Type B pancreatic cell (in vitro differentiated cells): ENCODE results near the gene PCDHB14. TPM values are rescaled to one million over a fixed set of nuclear protein-coding genes. Genes with fewer than 3 reads are reported as not detected.
"Not testable (repeated sequence)": the region's sequence is repeated elsewhere in the genome, so short reads cannot be mapped to it uniquely, and the experiment has no call there.

ENCODE experiments used
- DNase-seq: peaks from one replicate; pipeline ENCODE4 v3.0.0; 2021; ENCODE audit warnings: mixed read lengths; ENCODE audit not compliant: unreplicated experiment; ENCODE audit errors: extremely low spot score
- H3K27ac Mint-ChIP-seq: 2 replicates; pipeline ENCODE4 v1.8.0; 2021; ENCODE audit warnings: mild to moderate bottlenecking, mixed read lengths
- H3K27me3 Mint-ChIP-seq: 2 replicates; pipeline ENCODE4 v1.8.0; 2021; ENCODE audit warnings: mixed read lengths
- H3K36me3 Mint-ChIP-seq: 2 replicates; pipeline ENCODE4 v1.8.0; 2021; ENCODE audit warnings: mixed read lengths
- H3K4me1 Mint-ChIP-seq: one replicate; pipeline ENCODE4 v1.8.0; 2021; ENCODE audit warnings: mixed read lengths; ENCODE audit not compliant: unreplicated experiment
- H3K4me3 Mint-ChIP-seq: 2 replicates; pipeline ENCODE4 v1.8.0; 2021; ENCODE audit warnings: mild to moderate bottlenecking, mixed read lengths
- H3K9me3 Mint-ChIP-seq: 2 replicates; pipeline ENCODE4 v1.8.0; 2021; ENCODE audit warnings: mixed read lengths
- total RNA-seq: library from RNA; stranded (reverse); gene quantifications from 2 replicates; pipeline ENCODE4 v1.2.1, GENCODE V29; 2021; ENCODE audit warnings: low replicate concordance
- TF ChIP-seq, protein P1 (sequence below): fragments of 200-600 bp; sonication (generic); conservative IDR thresholded peaks from 2 replicates; pipeline ENCODE4 v1.5.0; 2021; ENCODE audit warnings: antibody characterized with exemption, mild to moderate bottlenecking

PCDHB14 gene
- total RNA-seq, 1 donor from 2014 or later = 3.1 TPM

DNA sequence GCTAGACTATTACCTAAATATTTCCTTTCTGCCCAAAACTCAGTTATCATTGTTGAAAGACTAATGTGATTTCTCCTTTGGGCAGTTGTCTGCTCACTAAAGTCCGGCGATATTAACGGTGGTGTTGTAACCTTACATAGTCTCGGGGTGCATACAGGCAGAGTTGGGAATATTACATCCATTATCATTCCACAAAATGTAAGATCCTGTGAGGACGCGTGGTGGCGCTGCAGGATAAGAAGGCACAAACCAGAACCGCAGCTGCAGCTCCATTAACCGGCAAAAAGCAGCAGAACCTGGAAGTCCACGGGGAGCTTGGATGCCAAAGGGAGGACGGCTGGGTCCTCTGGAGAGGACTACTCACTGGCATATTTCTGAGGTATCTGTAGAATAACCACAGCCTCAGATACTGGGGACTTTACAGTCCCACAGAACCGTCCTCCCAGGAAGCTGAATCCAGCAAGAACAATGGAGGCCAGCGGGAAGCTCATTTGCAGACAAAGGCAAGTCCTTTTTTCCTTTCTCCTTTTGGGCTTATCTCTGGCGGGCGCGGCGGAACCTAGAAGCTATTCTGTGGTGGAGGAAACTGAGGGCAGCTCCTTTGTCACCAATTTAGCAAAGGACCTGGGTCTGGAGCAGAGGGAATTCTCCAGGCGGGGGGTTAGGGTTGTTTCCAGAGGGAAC lies 9.3 kb upstream of the PCDHB14 start, which contains the start of gene PCDHB13:
TSS of gene PCDHB13 (plus strand) at position 264 of the 684 bp plus-strand sequence. CDS start at position 469, 205 bp downstream.
- not testable (repeated sequence) for H3K36me3 Mint-ChIP-seq, H3K27me3 Mint-ChIP-seq, H3K9me3 Mint-ChIP-seq, H3K27ac Mint-ChIP-seq, H3K4me1 Mint-ChIP-seq, DNase-seq
- TF ChIP-seq, protein P1, sequence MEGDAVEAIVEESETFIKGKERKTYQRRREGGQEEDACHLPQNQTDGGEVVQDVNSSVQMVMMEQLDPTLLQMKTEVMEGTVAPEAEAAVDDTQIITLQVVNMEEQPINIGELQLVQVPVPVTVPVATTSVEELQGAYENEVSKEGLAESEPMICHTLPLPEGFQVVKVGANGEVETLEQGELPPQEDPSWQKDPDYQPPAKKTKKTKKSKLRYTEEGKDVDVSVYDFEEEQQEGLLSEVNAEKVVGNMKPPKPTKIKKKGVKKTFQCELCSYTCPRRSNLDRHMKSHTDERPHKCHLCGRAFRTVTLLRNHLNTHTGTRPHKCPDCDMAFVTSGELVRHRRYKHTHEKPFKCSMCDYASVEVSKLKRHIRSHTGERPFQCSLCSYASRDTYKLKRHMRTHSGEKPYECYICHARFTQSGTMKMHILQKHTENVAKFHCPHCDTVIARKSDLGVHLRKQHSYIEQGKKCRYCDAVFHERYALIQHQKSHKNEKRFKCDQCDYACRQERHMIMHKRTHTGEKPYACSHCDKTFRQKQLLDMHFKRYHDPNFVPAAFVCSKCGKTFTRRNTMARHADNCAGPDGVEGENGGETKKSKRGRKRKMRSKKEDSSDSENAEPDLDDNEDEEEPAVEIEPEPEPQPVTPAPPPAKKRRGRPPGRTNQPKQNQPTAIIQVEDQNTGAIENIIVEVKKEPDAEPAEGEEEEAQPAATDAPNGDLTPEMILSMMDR = peak; percentile 48
- H3K4me3 Mint-ChIP-seq = peak within 1 kb of the TSS; percentile 78

DNA sequence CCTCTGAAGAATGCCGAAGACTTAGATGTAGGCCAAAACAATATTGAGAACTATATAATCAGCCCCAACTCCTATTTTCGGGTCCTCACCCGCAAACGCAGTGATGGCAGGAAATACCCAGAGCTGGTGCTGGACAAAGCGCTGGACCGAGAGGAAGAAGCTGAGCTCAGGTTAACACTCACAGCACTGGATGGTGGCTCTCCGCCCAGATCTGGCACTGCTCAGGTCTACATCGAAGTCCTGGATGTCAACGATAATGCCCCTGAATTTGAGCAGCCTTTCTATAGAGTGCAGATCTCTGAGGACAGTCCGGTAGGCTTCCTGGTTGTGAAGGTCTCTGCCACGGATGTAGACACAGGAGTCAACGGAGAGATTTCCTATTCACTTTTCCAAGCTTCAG lies 8.6 kb upstream of the PCDHB14 start:
- H3K36me3 Mint-ChIP-seq, H3K4me1 Mint-ChIP-seq, H3K4me3 Mint-ChIP-seq, DNase-seq, H3K9me3 Mint-ChIP-seq, H3K27me3 Mint-ChIP-seq, H3K27ac Mint-ChIP-seq: not testable (repeated sequence)

DNA sequence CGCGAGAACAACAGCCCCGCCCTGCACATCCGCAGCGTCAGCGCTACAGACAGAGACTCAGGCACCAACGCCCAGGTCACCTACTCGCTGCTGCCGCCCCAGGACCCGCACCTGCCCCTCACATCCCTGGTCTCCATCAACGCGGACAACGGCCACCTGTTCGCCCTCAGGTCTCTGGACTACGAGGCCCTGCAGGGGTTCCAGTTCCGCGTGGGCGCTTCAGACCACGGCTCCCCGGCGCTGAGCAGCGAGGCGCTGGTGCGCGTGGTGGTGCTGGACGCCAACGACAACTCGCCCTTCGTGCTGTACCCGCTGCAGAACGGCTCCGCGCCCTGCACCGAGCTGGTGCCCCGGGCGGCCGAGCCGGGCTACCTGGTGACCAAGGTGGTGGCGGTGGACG lies 7.6 kb upstream of the PCDHB14 start:
- DNase-seq, H3K36me3 Mint-ChIP-seq, H3K27me3 Mint-ChIP-seq: not testable (repeated sequence)

DNA sequence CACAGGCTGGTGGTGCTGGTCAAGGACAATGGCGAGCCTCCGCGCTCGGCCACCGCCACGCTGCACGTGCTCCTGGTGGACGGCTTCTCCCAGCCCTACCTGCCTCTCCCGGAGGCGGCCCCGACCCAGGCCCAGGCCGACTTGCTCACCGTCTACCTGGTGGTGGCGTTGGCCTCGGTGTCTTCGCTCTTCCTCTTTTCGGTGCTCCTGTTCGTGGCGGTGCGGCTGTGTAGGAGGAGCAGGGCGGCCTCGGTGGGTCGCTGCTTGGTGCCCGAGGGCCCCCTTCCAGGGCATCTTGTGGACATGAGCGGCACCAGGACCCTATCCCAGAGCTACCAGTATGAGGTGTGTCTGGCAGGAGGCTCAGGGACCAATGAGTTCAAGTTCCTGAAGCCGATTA lies 7.1 kb upstream of the PCDHB14 start:
- H3K36me3 Mint-ChIP-seq, DNase-seq, H3K4me3 Mint-ChIP-seq, H3K4me1 Mint-ChIP-seq, H3K9me3 Mint-ChIP-seq, H3K27ac Mint-ChIP-seq, H3K27me3 Mint-ChIP-seq: not testable (repeated sequence)

More for the DNA sequence above, 7.6 kb upstream of the PCDHB14 start:
- H3K27ac Mint-ChIP-seq, H3K4me1 Mint-ChIP-seq, H3K4me3 Mint-ChIP-seq, H3K9me3 Mint-ChIP-seq: not testable (repeated sequence)

- not testable (repeated sequence) for H3K9me3 Mint-ChIP-seq, H3K4me3 Mint-ChIP-seq, H3K4me1 Mint-ChIP-seq, DNase-seq, H3K27me3 Mint-ChIP-seq, H3K27ac Mint-ChIP-seq, H3K36me3 Mint-ChIP-seq
Observed at GRCh38 chr5:141224844-141225243, 1.7 kb downstream of the PCDHB14 start.

DNA sequence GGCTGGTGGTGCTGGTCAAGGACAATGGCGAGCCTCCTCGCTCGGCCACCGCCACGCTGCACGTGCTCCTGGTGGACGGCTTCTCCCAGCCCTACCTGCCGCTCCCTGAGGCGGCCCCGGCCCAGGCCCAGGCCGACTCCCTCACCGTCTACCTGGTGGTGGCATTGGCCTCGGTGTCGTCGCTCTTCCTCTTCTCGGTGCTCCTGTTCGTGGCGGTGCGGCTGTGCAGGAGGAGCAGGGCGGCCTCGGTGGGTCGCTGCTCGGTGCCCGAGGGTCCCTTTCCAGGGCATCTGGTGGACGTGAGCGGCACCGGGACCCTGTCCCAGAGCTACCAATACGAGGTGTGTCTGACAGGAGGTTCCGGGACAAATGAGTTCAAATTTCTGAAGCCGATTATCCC lies 2.3 kb downstream of the PCDHB14 start:
- not testable (repeated sequence) for H3K36me3 Mint-ChIP-seq, H3K27ac Mint-ChIP-seq, H3K9me3 Mint-ChIP-seq, H3K27me3 Mint-ChIP-seq, H3K4me1 Mint-ChIP-seq, DNase-seq, H3K4me3 Mint-ChIP-seq

- Mint-ChIP-seq H3K4me1 (no peaks in the 10 kb centered on the region), H3K4me3 (no peak overlapping the region), H3K36me3 (no peaks in the 10 kb centered on the region), H3K9me3 (peaks cover 7% of the 10 kb centered on the region), H3K27ac (no peak overlapping the region), H3K27me3 (no peaks in the 10 kb centered on the region)
- DNase-seq = no peak
- TF ChIP-seq, protein P1 = no peak
Observed at GRCh38 chr5:141234109-141234667, 11.0 kb downstream of the PCDHB14 start.

- H3K4me1 Mint-ChIP-seq, H3K36me3 Mint-ChIP-seq, H3K4me3 Mint-ChIP-seq, H3K27me3 Mint-ChIP-seq, DNase-seq, H3K27ac Mint-ChIP-seq: not testable (repeated sequence)
- peaks cover 19% of the 10 kb centered on the region for H3K9me3 Mint-ChIP-seq
Observed at GRCh38 chr5:141235922-141236321, 12.8 kb downstream of the PCDHB14 start.
